ENCODE data around the gene CST9L. TPM values are rescaled to one million over a fixed set of nuclear protein-coding genes. Genes with fewer than 3 reads are reported as not detected.
"Not testable (repeated sequence)": the region's sequence is repeated elsewhere in the genome, so short reads cannot be mapped to it uniquely, and the experiment has no call there.

CST9L gene
- total and polyA plus RNA-seq, 2 donors: not detected

- 89% methylated on average over 9 of the region's 9 CpGs for WGBS
- not testable (repeated sequence) for H3K4me1 ChIP-seq (ENCODE audit: insufficient read depth); H3K36me3 ChIP-seq (ENCODE audit: insufficient read depth); H3K4me3 ChIP-seq (ENCODE audit: low read depth, low read length); DNase-seq (ENCODE audit: extremely low spot score); H3K27ac ChIP-seq (ENCODE audit: low read depth)
These were observed 13.5 kb upstream of the CST9L start for GRCh38 chr20:23581833-23582232.

- DNase-seq (ENCODE audit: extremely low spot score): no peak
- Histone ChIP-seq H3K4me3 (ENCODE audit: low read depth, low read length) (no peak overlapping the region), H3K36me3 (ENCODE audit: insufficient read depth) (no peaks in the 10 kb centered on the region), H3K4me1 (ENCODE audit: insufficient read depth) (no peaks in the 10 kb centered on the region), H3K27ac (ENCODE audit: low read depth) (no peak overlapping the region)
These were observed 6.7 kb upstream of the CST9L start for GRCh38 chr20:23574977-23575376.

GRCh38 chr20:23570178-23570760, 2.0 kb upstream of the CST9L start:
- Histone ChIP-seq H3K36me3 (ENCODE audit: insufficient read depth) (no peaks in the 10 kb centered on the region), H3K4me3 (ENCODE audit: low read depth, low read length) (no peak overlapping the region), H3K4me1 (ENCODE audit: insufficient read depth) (no peaks in the 10 kb centered on the region), H3K27ac (ENCODE audit: low read depth) (no peak overlapping the region)
- no peak for DNase-seq (ENCODE audit: extremely low spot score)
- WGBS: 73% methylated on average over 2 of the region's 2 CpGs

GRCh38 chr20:23569570-23569969, 1.3 kb upstream of the CST9L start:
- DNase-seq (ENCODE audit: extremely low spot score): no peak
- WGBS: 74% methylated on average over 1 of the region's 1 CpG

GRCh38 chr20:23568971-23569330, 667 bp upstream of the CST9L start:
- H3K36me3 ChIP-seq (ENCODE audit: insufficient read depth): no peaks in the 10 kb centered on the region
- H3K27ac ChIP-seq (ENCODE audit: low read depth): no peak overlapping the region
- no peak overlapping the region for H3K4me3 ChIP-seq (ENCODE audit: low read depth, low read length)
- H3K4me1 ChIP-seq (ENCODE audit: insufficient read depth): no peaks in the 10 kb centered on the region
- 65% methylated on average over 1 of the region's 1 CpG for WGBS
- no peak for DNase-seq (ENCODE audit: extremely low spot score)

More at GRCh38 chr20:23569570-23569969, 1.3 kb upstream of the CST9L start:
- H3K4me3 ChIP-seq (ENCODE audit: low read depth, low read length): no peak overlapping the region
- H3K36me3 ChIP-seq (ENCODE audit: insufficient read depth): no peaks in the 10 kb centered on the region
- no peak overlapping the region for H3K27ac ChIP-seq (ENCODE audit: low read depth)
- H3K4me1 ChIP-seq (ENCODE audit: insufficient read depth): no peaks in the 10 kb centered on the region

- Histone ChIP-seq H3K27ac (ENCODE audit: low read depth) (no peak overlapping the region), H3K36me3 (ENCODE audit: insufficient read depth) (no peaks in the 10 kb centered on the region), H3K4me1 (ENCODE audit: insufficient read depth) (no peaks in the 10 kb centered on the region), H3K4me3 (ENCODE audit: low read depth, low read length) (no peak overlapping the region)
- DNase-seq (ENCODE audit: extremely low spot score): no peak
- WGBS: 80% methylated on average over 7 of the region's 7 CpGs
These were observed 1.9 kb downstream of the CST9L start for GRCh38 chr20:23566199-23566932.

GRCh38 chr20:23565503-23566045, 2.7 kb downstream of the CST9L start:
- 93% methylated on average over 2 of the region's 2 CpGs for WGBS
- H3K4me3 ChIP-seq (ENCODE audit: low read depth, low read length): no peak overlapping the region
- no peak overlapping the region for H3K27ac ChIP-seq (ENCODE audit: low read depth)
- no peak for DNase-seq (ENCODE audit: extremely low spot score)
- H3K4me1 ChIP-seq (ENCODE audit: insufficient read depth): no peaks in the 10 kb centered on the region
- no peaks in the 10 kb centered on the region for H3K36me3 ChIP-seq (ENCODE audit: insufficient read depth)

- DNase-seq (ENCODE audit: extremely low spot score): no peak
- H3K27ac ChIP-seq (ENCODE audit: low read depth): no peak overlapping the region
- H3K4me3 ChIP-seq (ENCODE audit: low read depth, low read length): no peak overlapping the region
- WGBS: 65% methylated on average over 3 of the region's 3 CpGs
- H3K36me3 ChIP-seq (ENCODE audit: insufficient read depth): no peaks in the 10 kb centered on the region
- H3K4me1 ChIP-seq (ENCODE audit: insufficient read depth): no peaks in the 10 kb centered on the region
These were observed 3.4 kb downstream of the CST9L start for GRCh38 chr20:23564927-23565326.

- DNase-seq (ENCODE audit: extremely low spot score): no peak
- H3K36me3 ChIP-seq (ENCODE audit: insufficient read depth): no peaks in the 10 kb centered on the region
- H3K4me1 ChIP-seq (ENCODE audit: insufficient read depth): no peaks in the 10 kb centered on the region
- WGBS: 73% methylated on average over 1 of the region's 1 CpG
- no peak overlapping the region for H3K27ac ChIP-seq (ENCODE audit: low read depth)
- H3K4me3 ChIP-seq (ENCODE audit: low read depth, low read length): no peak overlapping the region
These were observed 5.5 kb downstream of the CST9L start for GRCh38 chr20:23562721-23563342.

- H3K27ac ChIP-seq (ENCODE audit: low read depth): no peak overlapping the region
- 38% methylated on average over 1 of the region's 1 CpG for WGBS
- no peak for DNase-seq (ENCODE audit: extremely low spot score)
- H3K4me1 ChIP-seq (ENCODE audit: insufficient read depth): no peaks in the 10 kb centered on the region
- no peak overlapping the region for H3K4me3 ChIP-seq (ENCODE audit: low read depth, low read length)
- no peaks in the 10 kb centered on the region for H3K36me3 ChIP-seq (ENCODE audit: insufficient read depth)
These were observed 13.9 kb downstream of the CST9L start for GRCh38 chr20:23554401-23554800.

GRCh38 chr20:23551786-23552185, 16.5 kb downstream of the CST9L start:
- no peak overlapping the region for H3K4me3 ChIP-seq (ENCODE audit: low read depth, low read length)
- no peaks in the 10 kb centered on the region for H3K4me1 ChIP-seq (ENCODE audit: insufficient read depth)
- no peak for DNase-seq (ENCODE audit: extremely low spot score)
- H3K27ac ChIP-seq (ENCODE audit: low read depth): no peak overlapping the region
- no peaks in the 10 kb centered on the region for H3K36me3 ChIP-seq (ENCODE audit: insufficient read depth)

- DNase-seq (ENCODE audit: extremely low spot score): no peak
- no peaks in the 10 kb centered on the region for H3K4me1 ChIP-seq (ENCODE audit: insufficient read depth)
- H3K36me3 ChIP-seq (ENCODE audit: insufficient read depth): no peaks in the 10 kb centered on the region
- no peak overlapping the region for H3K4me3 ChIP-seq (ENCODE audit: low read depth, low read length)
- no peak overlapping the region for H3K27ac ChIP-seq (ENCODE audit: low read depth)
These were observed 16.9 kb downstream of the CST9L start for GRCh38 chr20:23551383-23551782.

GRCh38 chr20:23550227-23550626, 18.1 kb downstream of the CST9L start:
- WGBS: 70% methylated on average over 4 of the region's 4 CpGs
- H3K36me3 ChIP-seq (ENCODE audit: insufficient read depth): no peaks in the 10 kb centered on the region
- no peaks in the 10 kb centered on the region for H3K4me1 ChIP-seq (ENCODE audit: insufficient read depth)
- no peak overlapping the region for H3K27ac ChIP-seq (ENCODE audit: low read depth)
- H3K4me3 ChIP-seq (ENCODE audit: low read depth, low read length): no peak overlapping the region
- DNase-seq (ENCODE audit: extremely low spot score): peak; percentile 1

- H3K4me3 ChIP-seq (ENCODE audit: low read depth, low read length): no peak overlapping the region
- 66% methylated on average over 5 of the region's 5 CpGs for WGBS
- no peak overlapping the region for H3K27ac ChIP-seq (ENCODE audit: low read depth)
- no peaks in the 10 kb centered on the region for H3K36me3 ChIP-seq (ENCODE audit: insufficient read depth)
- DNase-seq (ENCODE audit: extremely low spot score): no peak
- no peaks in the 10 kb centered on the region for H3K4me1 ChIP-seq (ENCODE audit: insufficient read depth)
These were observed 19.9 kb downstream of the CST9L start for GRCh38 chr20:23548408-23548807.
